ENCODE results near the gene MACROD2. TPM values are rescaled to one million over a fixed set of nuclear protein-coding genes. Genes with fewer than 3 reads are reported as not detected.

MACROD2 gene
- total and polyA plus RNA-seq, 2 experiments from 2014 or later: 2.8 to 4.3 TPM

DNA sequence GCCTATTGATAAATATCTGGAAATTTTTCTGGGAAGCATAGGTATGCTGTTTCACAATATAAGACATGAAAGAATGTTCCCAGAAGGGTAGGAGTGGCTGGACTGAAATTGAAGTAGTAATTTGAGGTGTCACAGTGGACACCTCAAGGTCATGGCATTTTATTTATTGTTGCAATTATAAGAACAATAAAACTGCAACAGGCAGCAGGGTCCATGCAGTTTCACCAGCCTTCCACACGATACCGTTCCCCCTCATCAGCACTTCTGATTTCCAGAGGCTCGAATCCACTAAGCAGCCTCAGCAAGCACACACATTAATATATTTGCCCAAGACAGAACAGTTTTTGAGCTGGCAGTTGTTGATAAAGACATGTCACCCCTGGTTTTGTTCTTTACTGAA lies 1540.5 kb downstream of the MACROD2 start:
- Histone ChIP-seq H3K79me2 (replicated peaks; ENCODE audit: insufficient read depth) (no peaks in the 10 kb centered on the region), H3K27me3 (ENCODE audit: insufficient read depth) (no peaks in the 10 kb centered on the region), H2AFZ (no peak overlapping the region), H3K4me1 (ENCODE audit: insufficient read depth) (no peaks in the 10 kb centered on the region), H4K20me1 (replicated peaks; ENCODE audit: insufficient read depth) (no peaks in the 10 kb centered on the region), H3K9me2 (ENCODE audit: insufficient read depth) (peaks cover 7% of the 10 kb centered on the region), H3K27ac (ENCODE audit: low read depth) (no peak overlapping the region), H3K36me3 (ENCODE audit: insufficient read depth) (no peaks in the 10 kb centered on the region), H3K4me3 (no peak overlapping the region), H3K4me2 (no peak overlapping the region), H3F3A (replicated peaks; ENCODE audit: low read depth) (no peaks in the 10 kb centered on the region)
- TF ChIP-seq STAT1 (IDR thresholded peaks at IDR 0.05; ENCODE audit: unreplicated experiment) (no peak), POLR2AphosphoS5 (IDR thresholded peaks at IDR 0.05; ENCODE audit: low read depth) (no peak), EZH2phosphoT487 (IDR thresholded peaks at IDR 0.05; ENCODE audit: unreplicated experiment) (no peak), ZNF331 (CRISPR knock-in tag; IDR thresholded peaks at IDR 0.05; ENCODE audit: low read depth) (no peak), ZNF114 (CRISPR knock-in tag; IDR thresholded peaks at IDR 0.05) (no peak), NANOG (IDR thresholded peaks at IDR 0.05; ENCODE audit: borderline replicate concordance) (no peak), JUNB (IDR thresholded peaks at IDR 0.05; ENCODE audit: unreplicated experiment) (no peak), CREB1 (CRISPR knock-in tag; IDR thresholded peaks at IDR 0.05; ENCODE audit: low read depth) (no peak), EZH2 (IDR thresholded peaks at IDR 0.05; ENCODE audit: low read depth, unreplicated experiment) (no peak)
- TF ChIP-seq, protein P1, sequence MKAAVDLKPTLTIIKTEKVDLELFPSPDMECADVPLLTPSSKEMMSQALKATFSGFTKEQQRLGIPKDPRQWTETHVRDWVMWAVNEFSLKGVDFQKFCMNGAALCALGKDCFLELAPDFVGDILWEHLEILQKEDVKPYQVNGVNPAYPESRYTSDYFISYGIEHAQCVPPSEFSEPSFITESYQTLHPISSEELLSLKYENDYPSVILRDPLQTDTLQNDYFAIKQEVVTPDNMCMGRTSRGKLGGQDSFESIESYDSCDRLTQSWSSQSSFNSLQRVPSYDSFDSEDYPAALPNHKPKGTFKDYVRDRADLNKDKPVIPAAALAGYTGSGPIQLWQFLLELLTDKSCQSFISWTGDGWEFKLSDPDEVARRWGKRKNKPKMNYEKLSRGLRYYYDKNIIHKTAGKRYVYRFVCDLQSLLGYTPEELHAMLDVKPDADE (IDR thresholded peaks at IDR 0.05): no peak
- TF ChIP-seq, protein P2, sequence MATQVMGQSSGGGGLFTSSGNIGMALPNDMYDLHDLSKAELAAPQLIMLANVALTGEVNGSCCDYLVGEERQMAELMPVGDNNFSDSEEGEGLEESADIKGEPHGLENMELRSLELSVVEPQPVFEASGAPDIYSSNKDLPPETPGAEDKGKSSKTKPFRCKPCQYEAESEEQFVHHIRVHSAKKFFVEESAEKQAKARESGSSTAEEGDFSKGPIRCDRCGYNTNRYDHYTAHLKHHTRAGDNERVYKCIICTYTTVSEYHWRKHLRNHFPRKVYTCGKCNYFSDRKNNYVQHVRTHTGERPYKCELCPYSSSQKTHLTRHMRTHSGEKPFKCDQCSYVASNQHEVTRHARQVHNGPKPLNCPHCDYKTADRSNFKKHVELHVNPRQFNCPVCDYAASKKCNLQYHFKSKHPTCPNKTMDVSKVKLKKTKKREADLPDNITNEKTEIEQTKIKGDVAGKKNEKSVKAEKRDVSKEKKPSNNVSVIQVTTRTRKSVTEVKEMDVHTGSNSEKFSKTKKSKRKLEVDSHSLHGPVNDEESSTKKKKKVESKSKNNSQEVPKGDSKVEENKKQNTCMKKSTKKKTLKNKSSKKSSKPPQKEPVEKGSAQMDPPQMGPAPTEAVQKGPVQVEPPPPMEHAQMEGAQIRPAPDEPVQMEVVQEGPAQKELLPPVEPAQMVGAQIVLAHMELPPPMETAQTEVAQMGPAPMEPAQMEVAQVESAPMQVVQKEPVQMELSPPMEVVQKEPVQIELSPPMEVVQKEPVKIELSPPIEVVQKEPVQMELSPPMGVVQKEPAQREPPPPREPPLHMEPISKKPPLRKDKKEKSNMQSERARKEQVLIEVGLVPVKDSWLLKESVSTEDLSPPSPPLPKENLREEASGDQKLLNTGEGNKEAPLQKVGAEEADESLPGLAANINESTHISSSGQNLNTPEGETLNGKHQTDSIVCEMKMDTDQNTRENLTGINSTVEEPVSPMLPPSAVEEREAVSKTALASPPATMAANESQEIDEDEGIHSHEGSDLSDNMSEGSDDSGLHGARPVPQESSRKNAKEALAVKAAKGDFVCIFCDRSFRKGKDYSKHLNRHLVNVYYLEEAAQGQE (IDR thresholded peaks at IDR 0.05; ENCODE audit: unreplicated experiment): no peak
- TF ChIP-seq, protein P3, sequence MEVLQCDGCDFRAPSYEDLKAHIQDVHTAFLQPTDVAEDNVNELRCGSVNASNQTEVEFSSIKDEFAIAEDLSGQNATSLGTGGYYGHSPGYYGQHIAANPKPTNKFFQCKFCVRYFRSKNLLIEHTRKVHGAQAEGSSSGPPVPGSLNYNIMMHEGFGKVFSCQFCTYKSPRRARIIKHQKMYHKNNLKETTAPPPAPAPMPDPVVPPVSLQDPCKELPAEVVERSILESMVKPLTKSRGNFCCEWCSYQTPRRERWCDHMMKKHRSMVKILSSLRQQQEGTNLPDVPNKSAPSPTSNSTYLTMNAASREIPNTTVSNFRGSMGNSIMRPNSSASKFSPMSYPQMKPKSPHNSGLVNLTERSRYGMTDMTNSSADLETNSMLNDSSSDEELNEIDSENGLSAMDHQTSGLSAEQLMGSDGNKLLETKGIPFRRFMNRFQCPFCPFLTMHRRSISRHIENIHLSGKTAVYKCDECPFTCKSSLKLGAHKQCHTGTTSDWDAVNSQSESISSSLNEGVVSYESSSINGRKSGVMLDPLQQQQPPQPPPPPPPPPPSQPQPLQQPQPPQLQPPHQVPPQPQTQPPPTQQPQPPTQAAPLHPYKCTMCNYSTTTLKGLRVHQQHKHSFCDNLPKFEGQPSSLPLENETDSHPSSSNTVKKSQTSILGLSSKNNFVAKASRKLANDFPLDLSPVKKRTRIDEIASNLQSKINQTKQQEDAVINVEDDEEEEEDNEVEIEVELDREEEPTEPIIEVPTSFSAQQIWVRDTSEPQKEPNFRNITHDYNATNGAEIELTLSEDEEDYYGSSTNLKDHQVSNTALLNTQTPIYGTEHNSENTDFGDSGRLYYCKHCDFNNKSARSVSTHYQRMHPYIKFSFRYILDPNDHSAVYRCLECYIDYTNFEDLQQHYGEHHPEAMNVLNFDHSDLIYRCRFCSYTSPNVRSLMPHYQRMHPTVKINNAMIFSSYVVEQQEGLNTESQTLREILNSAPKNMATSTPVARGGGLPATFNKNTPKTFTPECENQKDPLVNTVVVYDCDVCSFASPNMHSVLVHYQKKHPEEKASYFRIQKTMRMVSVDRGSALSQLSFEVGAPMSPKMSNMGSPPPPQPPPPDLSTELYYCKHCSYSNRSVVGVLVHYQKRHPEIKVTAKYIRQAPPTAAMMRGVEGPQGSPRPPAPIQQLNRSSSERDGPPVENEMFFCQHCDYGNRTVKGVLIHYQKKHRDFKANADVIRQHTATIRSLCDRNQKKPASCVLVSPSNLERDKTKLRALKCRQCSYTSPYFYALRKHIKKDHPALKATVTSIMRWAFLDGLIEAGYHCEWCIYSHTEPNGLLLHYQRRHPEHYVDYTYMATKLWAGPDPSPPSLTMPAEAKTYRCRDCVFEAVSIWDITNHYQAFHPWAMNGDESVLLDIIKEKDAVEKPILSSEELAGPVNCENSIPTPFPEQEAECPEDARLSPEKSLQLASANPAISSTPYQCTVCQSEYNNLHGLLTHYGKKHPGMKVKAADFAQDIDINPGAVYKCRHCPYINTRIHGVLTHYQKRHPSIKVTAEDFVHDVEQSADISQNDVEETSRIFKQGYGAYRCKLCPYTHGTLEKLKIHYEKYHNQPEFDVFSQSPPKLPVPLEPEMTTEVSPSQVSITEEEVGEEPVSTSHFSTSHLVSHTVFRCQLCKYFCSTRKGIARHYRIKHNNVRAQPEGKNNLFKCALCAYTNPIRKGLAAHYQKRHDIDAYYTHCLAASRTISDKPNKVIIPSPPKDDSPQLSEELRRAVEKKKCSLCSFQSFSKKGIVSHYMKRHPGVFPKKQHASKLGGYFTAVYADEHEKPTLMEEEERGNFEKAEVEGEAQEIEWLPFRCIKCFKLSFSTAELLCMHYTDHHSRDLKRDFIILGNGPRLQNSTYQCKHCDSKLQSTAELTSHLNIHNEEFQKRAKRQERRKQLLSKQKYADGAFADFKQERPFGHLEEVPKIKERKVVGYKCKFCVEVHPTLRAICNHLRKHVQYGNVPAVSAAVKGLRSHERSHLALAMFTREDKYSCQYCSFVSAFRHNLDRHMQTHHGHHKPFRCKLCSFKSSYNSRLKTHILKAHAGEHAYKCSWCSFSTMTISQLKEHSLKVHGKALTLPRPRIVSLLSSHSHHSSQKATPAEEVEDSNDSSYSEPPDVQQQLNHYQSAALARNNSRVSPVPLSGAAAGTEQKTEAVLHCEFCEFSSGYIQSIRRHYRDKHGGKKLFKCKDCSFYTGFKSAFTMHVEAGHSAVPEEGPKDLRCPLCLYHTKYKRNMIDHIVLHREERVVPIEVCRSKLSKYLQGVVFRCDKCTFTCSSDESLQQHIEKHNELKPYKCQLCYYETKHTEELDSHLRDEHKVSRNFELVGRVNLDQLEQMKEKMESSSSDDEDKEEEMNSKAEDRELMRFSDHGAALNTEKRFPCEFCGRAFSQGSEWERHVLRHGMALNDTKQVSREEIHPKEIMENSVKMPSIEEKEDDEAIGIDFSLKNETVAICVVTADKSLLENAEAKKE (CRISPR knock-in tag; IDR thresholded peaks at IDR 0.05): no peak
- TF ChIP-seq, protein P4, sequence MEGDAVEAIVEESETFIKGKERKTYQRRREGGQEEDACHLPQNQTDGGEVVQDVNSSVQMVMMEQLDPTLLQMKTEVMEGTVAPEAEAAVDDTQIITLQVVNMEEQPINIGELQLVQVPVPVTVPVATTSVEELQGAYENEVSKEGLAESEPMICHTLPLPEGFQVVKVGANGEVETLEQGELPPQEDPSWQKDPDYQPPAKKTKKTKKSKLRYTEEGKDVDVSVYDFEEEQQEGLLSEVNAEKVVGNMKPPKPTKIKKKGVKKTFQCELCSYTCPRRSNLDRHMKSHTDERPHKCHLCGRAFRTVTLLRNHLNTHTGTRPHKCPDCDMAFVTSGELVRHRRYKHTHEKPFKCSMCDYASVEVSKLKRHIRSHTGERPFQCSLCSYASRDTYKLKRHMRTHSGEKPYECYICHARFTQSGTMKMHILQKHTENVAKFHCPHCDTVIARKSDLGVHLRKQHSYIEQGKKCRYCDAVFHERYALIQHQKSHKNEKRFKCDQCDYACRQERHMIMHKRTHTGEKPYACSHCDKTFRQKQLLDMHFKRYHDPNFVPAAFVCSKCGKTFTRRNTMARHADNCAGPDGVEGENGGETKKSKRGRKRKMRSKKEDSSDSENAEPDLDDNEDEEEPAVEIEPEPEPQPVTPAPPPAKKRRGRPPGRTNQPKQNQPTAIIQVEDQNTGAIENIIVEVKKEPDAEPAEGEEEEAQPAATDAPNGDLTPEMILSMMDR (conservative IDR thresholded peaks at IDR 0.05; ENCODE audit: low read depth in 2 of 2): no peak
- Mint-ChIP-seq H3K36me3 (ENCODE audit: low read depth) (no peaks in the 10 kb centered on the region), H3K4me1 (no peaks in the 10 kb centered on the region), H3K9me3 (no peaks in the 10 kb centered on the region), H3K27me3 (ENCODE audit: insufficient read depth, low read depth, poor library complexity) (no peaks in the 10 kb centered on the region), H3K27ac (no peak overlapping the region), H3K4me3 (no peak overlapping the region)
- ATAC-seq (no peak), DNase-seq (ENCODE audit: low spot score) (no peak)

Measured in GM23338 (cell line).